GM10248 (cell line): ENCODE measurements around the gene ROS1.

Experiments used
- CTCF ChIA-PET: fragments of 300-600 bp; sonication (Branson Sonifier 250); formaldehyde crosslinking; extraction: SDS; loops from one replicate; lab custom pipeline; 2021; ENCODE audit warnings: antibody characterized with exemption; lab: Yijun Ruan, JAX
- POLR2A ChIA-PET: fragments of 350-650 bp; sonication (Branson Sonifier 250); formaldehyde crosslinking; extraction: SDS; loops from one replicate; lab custom pipeline; 2020; ENCODE audit warnings: antibody characterized with exemption; lab: Yijun Ruan, JAX
- DNase-seq: peaks from one replicate; pipeline ENCODE4 v3.0.0; 2012; ENCODE audit errors: extremely low spot score
- CTCF ChIP-seq: IDR thresholded peaks from 2 replicates; pipeline ENCODE4 v1.5.1; 2012; ENCODE audit warnings: mild to moderate bottlenecking, low read depth; ENCODE audit errors: extremely low read depth, missing control alignments, control extremely low read depth

ROS1 gene

GRCh38 chr6:117275205-117275604 is 150.5 kb downstream of the ROS1 start:
- no peak for DNase-seq
- CTCF ChIA-PET, result interaction anchor here (1.4 to 1.6 kb wide), 2 partner anchors 15 to 175 kb away, joined by 3 to 4 read pairs; no protein-coding TSS in a partner anchor
- POLR2A ChIA-PET, result no interaction called here
- TF ChIP-seq CTCF, result no peak

GRCh38 chr6:117272891-117273290 is 152.9 kb downstream of the ROS1 start:
- no peak for DNase-seq
- ChIA-PET POLR2A (no interaction called here), CTCF (no interaction called here)
- TF ChIP-seq CTCF, result no peak

- no peak for DNase-seq
- ChIA-PET POLR2A (no interaction called here), CTCF (no interaction called here)
- TF ChIP-seq CTCF, result no peak
These were observed 153.5 kb downstream of the ROS1 start for GRCh38 chr6:117272032-117272866.

GRCh38 chr6:117270843-117271507 is 154.8 kb downstream of the ROS1 start:
- ChIA-PET POLR2A (no interaction called here), CTCF (no interaction called here)
- TF ChIP-seq CTCF, result no peak
- DNase-seq, result no peak

- CTCF ChIA-PET, result no interaction called here
- no peak for DNase-seq
- TF ChIP-seq CTCF, result no peak
- POLR2A ChIA-PET, result no interaction called here
These were observed 155.5 kb downstream of the ROS1 start for GRCh38 chr6:117270055-117270842.

- no peak for DNase-seq
- TF ChIP-seq CTCF, result no peak
- ChIA-PET POLR2A (no interaction called here), CTCF (no interaction called here)
These were observed 156.1 kb downstream of the ROS1 start for GRCh38 chr6:117269638-117270054.
